Sciatic nerve (tissue), 2 donors: Measurements from ENCODE around the gene KLHL18. TPM values are rescaled to one million over a fixed set of nuclear protein-coding genes. Genes with fewer than 3 reads are reported as not detected.
A peak's percentile ranks its signal among the peaks of the same experiment; 100 is the strongest.
"Not testable (repeated sequence)": the region's sequence is repeated elsewhere in the genome, so short reads cannot be mapped to it uniquely, and the experiment has no call there.

Experiments
- ATAC-seq: fragments of 200-7000 bp; cut with Tn5 transposase; one replicate; pipeline ENCODE4 v1.9.1; 2020; ENCODE audit warnings: mild to moderate bottlenecking, moderate library complexity
- DNase-seq: peaks from one replicate; pipeline ENCODE4 v3.0.0-alpha.2; 2020; ENCODE audit warnings: low spot score
- intact Hi-C: fragments of 100-400 bp; cut with DNase I; formaldehyde crosslinking; loops from one replicate; pipeline ENCODE4 v1.14.2; 2022
- total RNA-seq: library from RNA; stranded (reverse); fragmentation: NEBNext Ultra II Directional; extraction: Animal tissue kit (Norgen Biotek cat#: 25700); gene quantifications from one replicate; pipeline ENCODE4 v1.2.1, GENCODE V29; 2021
- donor health status: DM: no; HTN: no; CAD: no.
- donor health status: DM: no; HTN: no; CAD: no.

KLHL18 gene
- total RNA-seq, 1 donor from 2014 or later, result 21.0 TPM

GRCh38 chr3:47301456-47301855 is 18.7 kb downstream of the KLHL18 start:
- no peak for ATAC-seq
- DNase-seq, result no peak
- intact Hi-C loops, result no loop called here

DNA sequence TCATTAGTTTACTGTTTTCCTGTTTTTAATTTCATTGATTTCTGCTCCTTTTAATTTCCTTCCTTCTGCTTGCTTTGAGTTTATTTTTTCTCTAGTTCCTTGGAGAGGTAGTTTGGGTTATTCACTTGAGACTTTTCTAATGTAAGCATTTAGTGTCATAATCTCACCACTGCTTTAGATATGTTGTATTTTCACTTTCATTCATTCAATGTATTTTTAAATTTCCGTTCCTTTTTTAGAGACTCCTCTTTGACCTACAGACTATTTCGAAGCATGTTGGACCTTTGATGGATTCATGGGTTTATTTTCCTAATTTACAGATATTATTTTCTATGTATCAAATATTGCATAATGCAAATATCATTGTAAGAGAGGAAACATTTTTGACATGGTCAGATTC is 23.3 kb downstream of the KLHL18 start:
- no peak for ATAC-seq
- no peak for DNase-seq
- intact Hi-C loops, result no loop called here

DNA sequence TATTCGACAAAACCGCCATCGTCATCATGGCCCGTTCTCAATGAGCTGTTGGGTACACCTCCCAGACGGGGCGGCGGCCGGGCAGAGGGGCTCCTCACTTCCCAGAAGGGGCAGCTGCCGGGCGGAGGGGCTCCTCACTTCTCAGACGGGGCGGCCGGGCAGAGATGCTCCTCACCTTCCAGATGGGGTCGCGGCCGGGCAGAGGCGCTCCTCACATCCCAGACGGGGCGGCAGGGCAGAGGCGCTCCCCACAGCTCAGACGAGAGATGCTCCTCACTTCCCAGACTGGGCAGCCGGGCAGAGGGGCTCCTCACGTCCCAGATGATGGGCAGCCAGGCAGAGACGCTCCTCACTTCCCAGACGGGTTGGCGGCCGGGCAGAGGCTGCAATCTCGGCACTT is 26.5 kb downstream of the KLHL18 start:
- ATAC-seq, intact Hi-C loops, DNase-seq: not testable (repeated sequence)

- DNase-seq, result no peak
- intact Hi-C loops, result no loop called here
- ATAC-seq, result no peak
Measured at GRCh38 chr3:47310391-47310790, 27.6 kb downstream of the KLHL18 start.

GRCh38 chr3:47313341-47314055 is 30.8 kb downstream of the KLHL18 start:
- DNase-seq (no peak), ATAC-seq (no peak)
- intact Hi-C loops, result no loop called here

GRCh38 chr3:47314056-47314764 is 31.5 kb downstream of the KLHL18 start:
- no peak for ATAC-seq
- DNase-seq, result no peak
- intact Hi-C loops, result no loop called here

- ATAC-seq (peak; percentile 44), DNase-seq (peak; percentile 64)
- intact Hi-C loops, result no loop called here
Measured at GRCh38 chr3:47315069-47315647, 32.4 kb downstream of the KLHL18 start.

- ATAC-seq, intact Hi-C loops, DNase-seq: not testable (repeated sequence)
Measured at GRCh38 chr3:47316151-47316550, 33.4 kb downstream of the KLHL18 start.

DNA sequence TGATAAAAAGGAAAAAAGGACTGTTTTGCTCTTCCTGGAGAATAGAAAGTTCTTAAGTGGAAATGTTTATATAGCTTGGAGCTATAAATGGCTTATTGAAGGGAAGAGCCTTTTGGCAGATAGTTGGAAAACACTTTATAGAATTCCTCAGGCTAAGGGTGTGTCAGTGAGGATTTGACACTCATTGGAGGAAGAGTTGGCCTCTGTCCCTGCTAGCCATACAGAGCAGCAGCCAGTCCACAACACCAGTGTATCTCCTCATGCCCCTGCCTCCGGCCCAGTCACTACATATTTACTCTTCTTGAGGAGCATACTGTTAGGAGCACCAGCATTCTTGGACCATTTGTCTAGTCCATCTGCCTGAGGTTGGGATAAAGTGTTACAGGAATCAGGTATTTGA is 36.2 kb downstream of the KLHL18 start:
- intact Hi-C loops, result no loop called here
- DNase-seq (no peak), ATAC-seq (no peak)

DNA sequence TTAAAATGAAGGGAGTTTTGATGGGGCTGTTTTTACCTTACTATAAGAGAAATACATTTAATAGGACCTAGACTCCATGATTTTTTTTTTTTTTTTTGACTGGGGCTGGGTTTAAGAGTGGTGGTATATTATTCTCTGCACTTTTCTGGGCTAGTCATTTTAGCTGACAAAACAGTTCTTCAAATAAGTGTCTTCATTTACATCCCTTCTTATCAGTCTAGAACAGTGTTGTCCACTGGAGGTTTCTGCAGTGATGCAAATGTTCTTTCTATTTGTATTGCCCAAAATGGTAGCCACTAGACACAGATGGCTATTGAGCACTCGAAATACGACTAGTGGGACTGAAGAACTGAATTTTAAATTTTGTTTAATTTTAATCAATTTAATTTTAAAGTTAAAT is 37.2 kb downstream of the KLHL18 start:
- DNase-seq (no peak), ATAC-seq (no peak)
- intact Hi-C loops, result no loop called here

DNA sequence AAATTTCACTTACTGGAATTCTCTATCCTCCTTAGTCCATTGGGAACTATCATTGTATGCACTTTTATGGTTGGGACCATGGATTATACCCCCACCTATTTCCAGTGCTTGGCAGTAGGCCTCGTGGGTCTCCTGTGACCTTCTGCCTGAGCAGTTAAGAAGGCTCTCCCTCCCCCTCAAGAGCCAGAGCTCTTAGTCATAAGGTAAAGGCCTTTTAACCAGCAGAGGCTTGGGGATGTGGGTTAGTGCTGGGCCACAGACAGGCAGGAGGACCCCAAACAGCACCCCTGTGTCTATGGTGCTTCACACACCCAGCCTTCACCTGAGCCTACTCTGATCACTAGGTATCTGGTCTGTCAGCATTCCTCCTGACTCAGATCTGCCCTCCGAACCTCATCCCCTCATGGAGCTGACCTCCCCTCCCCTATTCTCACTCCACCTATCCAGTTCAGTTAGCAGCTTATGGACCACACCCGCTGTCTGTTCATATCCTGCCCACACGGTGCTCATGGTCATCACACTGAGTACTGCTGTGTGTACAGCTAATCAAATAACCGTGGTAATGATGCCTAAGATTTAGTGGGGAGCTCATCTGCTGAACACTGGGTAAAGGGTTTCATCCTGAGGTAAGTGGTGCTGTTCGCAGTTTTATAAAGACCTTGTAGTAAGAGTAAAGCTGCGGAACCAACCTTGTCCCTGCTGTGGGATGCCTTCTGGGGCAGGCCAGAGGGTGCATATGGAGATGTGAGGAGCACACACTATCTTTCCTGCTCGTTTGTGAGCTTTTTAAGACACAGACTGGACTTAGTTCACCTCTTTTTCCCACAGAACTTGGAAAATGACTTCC is 40.9 kb downstream of the KLHL18 start:
- intact Hi-C loops, result no loop called here
- ATAC-seq (peak; percentile 10), DNase-seq (no peak)

GRCh38 chr3:47324278-47324865 is 41.6 kb downstream of the KLHL18 start:
- intact Hi-C loops, result no loop called here
- ATAC-seq, result peak; percentile 95
- peak; percentile 73 for DNase-seq

DNA sequence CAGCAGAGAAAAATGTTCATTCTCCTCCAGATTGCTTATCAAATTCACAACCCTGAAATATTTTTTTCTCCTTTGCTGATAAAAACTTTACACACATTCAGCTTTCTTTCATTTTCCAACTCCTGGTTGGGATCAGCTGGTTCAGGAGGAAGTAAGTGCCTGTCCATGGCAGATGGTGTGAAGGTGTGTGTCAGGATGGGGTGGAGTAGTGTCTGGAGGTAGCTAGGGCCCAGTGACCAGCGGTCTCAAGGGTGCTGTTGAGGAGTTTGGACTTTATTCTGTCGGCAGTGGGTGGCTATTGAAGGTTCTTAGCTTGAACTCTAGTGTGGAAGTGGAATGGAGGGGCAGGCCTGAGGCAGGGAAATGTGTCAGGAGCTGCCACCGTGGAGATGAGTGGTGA is 51.2 kb downstream of the KLHL18 start:
- intact Hi-C loops, result no loop called here
- ATAC-seq (no peak), DNase-seq (no peak)

GRCh38 chr3:47337656-47338055 is 54.9 kb downstream of the KLHL18 start:
- no peak for ATAC-seq
- intact Hi-C loops, result no loop called here
- DNase-seq, result no peak

GRCh38 chr3:47339951-47340350 is 57.2 kb downstream of the KLHL18 start:
- intact Hi-C loops, result no loop called here
- ATAC-seq (no peak), DNase-seq (no peak)

DNA sequence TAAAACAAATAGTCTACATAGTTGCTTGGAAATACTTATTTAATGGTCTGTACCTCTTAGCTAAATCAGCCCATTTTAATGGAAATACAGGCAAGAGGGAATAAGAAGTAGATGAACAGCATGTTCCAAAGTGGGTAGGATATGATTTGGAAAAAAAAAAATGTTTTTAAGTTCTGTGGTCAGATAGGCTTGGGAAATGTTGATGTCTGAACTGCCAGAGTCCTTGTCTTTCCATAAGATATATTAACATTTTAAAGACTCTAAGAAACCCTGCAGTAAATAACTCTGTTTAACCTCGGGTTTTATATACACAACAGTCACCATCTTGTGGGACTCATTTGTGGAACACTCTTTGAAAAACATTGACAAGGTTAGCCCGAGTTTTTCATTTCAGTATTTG is 58.1 kb downstream of the KLHL18 start:
- DNase-seq (no peak), ATAC-seq (no peak)
- intact Hi-C loops, result no loop called here

DNA sequence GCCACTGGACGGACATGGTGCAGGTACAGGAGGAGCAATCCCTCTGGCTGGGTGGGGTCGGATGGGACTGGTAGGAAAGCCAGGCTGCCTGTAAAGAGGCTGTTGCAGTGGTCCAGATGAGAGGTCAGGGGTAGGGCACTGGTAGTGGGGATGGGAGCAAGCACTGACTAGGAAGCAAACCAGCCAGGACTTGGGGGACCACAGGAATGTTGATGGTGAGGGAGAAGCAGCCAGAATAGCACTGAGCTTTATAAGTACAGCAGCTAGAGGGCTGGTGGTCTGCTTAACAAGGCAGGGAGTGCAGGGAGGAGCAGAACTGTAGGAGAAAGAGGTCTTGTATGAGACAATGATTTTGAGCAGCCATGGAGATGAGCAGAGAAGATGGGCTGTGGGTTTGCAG is 59.4 kb downstream of the KLHL18 start:
- ATAC-seq (no peak), DNase-seq (no peak)
- intact Hi-C loops, result no loop called here

- no peak for ATAC-seq
- no peak for DNase-seq
- intact Hi-C loops, result no loop called here
Measured at GRCh38 chr3:47342812-47343211, 60.1 kb downstream of the KLHL18 start.

DNA sequence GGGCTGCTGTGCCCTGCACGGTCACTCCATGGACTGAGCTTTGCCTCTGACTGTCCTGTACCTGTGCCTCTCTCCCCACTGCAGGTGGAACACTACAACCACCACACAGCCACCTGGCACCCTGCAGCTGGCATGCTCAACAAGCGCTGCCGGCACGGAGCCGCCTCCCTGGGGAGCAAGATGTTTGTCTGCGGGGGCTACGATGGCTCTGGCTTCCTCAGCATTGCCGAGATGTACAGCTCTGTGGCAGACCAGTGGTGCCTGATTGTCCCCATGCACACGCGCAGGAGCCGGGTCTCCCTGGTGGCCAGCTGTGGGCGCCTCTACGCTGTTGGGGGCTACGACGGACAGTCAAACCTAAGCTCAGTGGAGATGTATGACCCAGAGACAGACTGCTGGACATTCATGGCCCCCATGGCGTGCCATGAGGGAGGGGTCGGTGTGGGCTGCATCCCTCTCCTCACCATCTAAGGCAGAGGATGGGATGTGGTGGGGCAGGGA is 60.8 kb downstream of the KLHL18 start:
- DNase-seq (no peak), ATAC-seq (no peak)
- intact Hi-C loops, result no loop called here
